ENCODE data around the gene CLUH.

CLUH gene

GRCh38 chr17:2681650-2682049, 29.9 kb downstream of the CLUH start:
- H3K4me3 ChIP-seq (ENCODE audit: low read depth, low read length), result no peak overlapping the region
- peaks cover 54 to 76% of the 10 kb centered on the region in 2 experiments for H3K36me3 ChIP-seq (ENCODE audit: control insufficient read depth in 2 of 2, insufficient read depth in 1 of 2, low read length in 2 of 2)
- TF ChIP-seq ZNF155 (tag by site-specific recombination; IDR thresholded peaks at IDR 0.05) (no peak), ZNF830 (tag by site-specific recombination; IDR thresholded peaks at IDR 0.05; ENCODE audit: low read depth) (no peak), ZNF169 (tag by site-specific recombination; IDR thresholded peaks at IDR 0.05) (no peak), PBX3 (CRISPR knock-in tag; IDR thresholded peaks at IDR 0.05) (no peak), ZNF571 (tag by site-specific recombination; IDR thresholded peaks at IDR 0.05) (no peak), ZFHX2 (tag by site-specific recombination; conservative IDR thresholded peaks at IDR 0.05) (no peak), ZNF133 (tag by site-specific recombination; IDR thresholded peaks at IDR 0.05) (no peak), ZNF239 (tag by site-specific recombination; IDR thresholded peaks at IDR 0.05) (no peak), PRDM10 (tag by site-specific recombination; IDR thresholded peaks at IDR 0.05) (no peak), ZNF274 (IDR thresholded peaks at IDR 0.05; ENCODE audit: low read length) (no peak), ZNF274 (tag by site-specific recombination; IDR thresholded peaks at IDR 0.05; ENCODE audit: borderline replicate concordance) (no peak), PRDM1 (tag by site-specific recombination; IDR thresholded peaks at IDR 0.05) (no peak), ZNF37A (tag by site-specific recombination; IDR thresholded peaks at IDR 0.05) (no peak), RBAK (tag by site-specific recombination; IDR thresholded peaks at IDR 0.05) (no peak), ZBTB44 (tag by site-specific recombination; IDR thresholded peaks at IDR 0.05) (no peak), ZNF354C (tag by site-specific recombination; IDR thresholded peaks at IDR 0.05; ENCODE audit: borderline replicate concordance, low read depth) (no peak)
- no peak overlapping the region for H3K27ac ChIP-seq (ENCODE audit: extremely low read depth, low read depth, low read length)
- H3K4me1 ChIP-seq (ENCODE audit: control insufficient read depth, insufficient read depth, low read length), result no peaks in the 10 kb centered on the region
- H3K9me3 ChIP-seq (ENCODE audit: control insufficient read depth, insufficient read depth, low read depth, low read length), result no peaks in the 10 kb centered on the region
- ChIA-PET CTCF (interaction anchor here (0.8 kb wide), 1 partner anchor 299 kb away, joined by 3 read pairs; no protein-coding TSS in a partner anchor), POLR2A (no interaction called here)

GRCh38 chr17:2680961-2681360, 30.6 kb downstream of the CLUH start:
- H3K36me3 ChIP-seq (ENCODE audit: control insufficient read depth in 2 of 2, insufficient read depth in 1 of 2, low read length in 2 of 2), result peaks cover 61 to 82% of the 10 kb centered on the region in 2 experiments
- H3K27ac ChIP-seq (ENCODE audit: extremely low read depth, low read depth, low read length), result no peak overlapping the region
- POLR2A ChIA-PET, result no interaction called here
- H3K4me1 ChIP-seq (ENCODE audit: control insufficient read depth, insufficient read depth, low read length), result no peaks in the 10 kb centered on the region
- CTCF ChIA-PET, result interaction anchor here (0.6 kb wide), 1 partner anchor 265 kb away, joined by 3 read pairs; no protein-coding TSS in a partner anchor
- TF ChIP-seq ZNF19 (tag by site-specific recombination; IDR thresholded peaks at IDR 0.05; ENCODE audit: low read depth), result no peak
- TF ChIP-seq ZNF664 (tag by site-specific recombination; IDR thresholded peaks at IDR 0.05), result peak; percentile 59
- TF ChIP-seq ZNF121 (tag by site-specific recombination; IDR thresholded peaks at IDR 0.05), result peak; percentile 72
- no peaks in the 10 kb centered on the region for H3K9me3 ChIP-seq (ENCODE audit: control insufficient read depth, insufficient read depth, low read depth, low read length)
- H3K4me3 ChIP-seq (ENCODE audit: low read depth, low read length), result no peak overlapping the region
